OCI-LY3 (cell line): Measurements from ENCODE around the gene BANP.
"Not testable (repeated sequence)": the region's sequence is repeated elsewhere in the genome, so short reads cannot be mapped to it uniquely, and the experiment has no call there.

Experiments
- H2AFZ ChIP-seq: fragments of 200-600, 300-600 bp; shearing (Covaris generic); 2 replicates; pipeline ENCODE4 v1.6.0; 2014; ENCODE audit warnings: antibody characterized with exemption, low read depth, low read length
- H3K27ac ChIP-seq: fragments of 200-600, 300-600 bp; sonication (generic); 2 replicates; pipeline ENCODE4 v1.5.1; 2014; ENCODE audit warnings: mild to moderate bottlenecking, low read length, moderate library complexity, mixed read lengths
- H3K27me3 ChIP-seq: fragments of 200-600, 300-600 bp; sonication (generic); 2 replicates; pipeline ENCODE4 v1.6.1; 2014; ENCODE audit warnings: low read depth, low read length, mixed read lengths
- H3K36me3 ChIP-seq: fragments of 200-600, 300-600 bp; sonication (generic); replicated peaks from 2 replicates; pipeline ENCODE3; 2014; ENCODE audit warnings: low read depth, low read length, mixed read lengths
- H3K4me1 ChIP-seq: fragments of 300-600, 200-600 bp; sonication (generic); 2 replicates; pipeline ENCODE4 v1.6.1; 2014; ENCODE audit warnings: low read length, mixed read lengths
- H3K4me2 ChIP-seq: fragments of 200-600, 300-600 bp; sonication (generic); 2 replicates; pipeline ENCODE4 v1.6.1; 2014; ENCODE audit warnings: low read length, mixed read lengths
- H3K4me3 ChIP-seq: fragments of 300-600, 200-600 bp; sonication (generic); 2 replicates; pipeline ENCODE4 v1.5.1; 2014; ENCODE audit warnings: antibody characterized with exemption, mild to moderate bottlenecking, low read length, moderate library complexity
- H3K79me2 ChIP-seq: fragments of 300-600, 200-600 bp; shearing (Covaris generic); 2 replicates; pipeline ENCODE4 v1.6.1; 2014; ENCODE audit warnings: mild to moderate bottlenecking, low read length, mixed read lengths
- H3K9ac ChIP-seq: fragments of 300-600, 200-600 bp; shearing (Covaris generic); 2 replicates; pipeline ENCODE4 v1.6.0; 2014; ENCODE audit warnings: mild to moderate bottlenecking, low read length, moderate library complexity
- H3K9me3 ChIP-seq: fragments of 200-600, 300-600 bp; shearing (Covaris generic); 2 replicates; pipeline ENCODE4 v1.6.1; 2014; ENCODE audit warnings: low read length, mixed read lengths; ENCODE audit not compliant: insufficient read depth
- H4K20me1 ChIP-seq: fragments of 200-600, 300-600 bp; sonication (generic); 2 replicates; pipeline ENCODE4 v1.6.1; 2016; ENCODE audit warnings: low read length, mixed read lengths; ENCODE audit not compliant: insufficient read depth
- EZH2phosphoT487 ChIP-seq: fragments of 200-600 bp; shearing (Covaris generic); IDR thresholded peaks from 2 replicates; pipeline ENCODE4 v1.6.1; 2018; ENCODE audit warnings: antibody characterized with exemption, mixed run types, low read depth
- TF ChIP-seq, protein P1 (sequence below): fragments of 200-600, 300-600 bp; sonication (generic); IDR thresholded peaks from 2 replicates; pipeline ENCODE4 v1.5.1; 2014; ENCODE audit warnings: antibody characterized with exemption, low read length, low read depth

BANP gene

DNA sequence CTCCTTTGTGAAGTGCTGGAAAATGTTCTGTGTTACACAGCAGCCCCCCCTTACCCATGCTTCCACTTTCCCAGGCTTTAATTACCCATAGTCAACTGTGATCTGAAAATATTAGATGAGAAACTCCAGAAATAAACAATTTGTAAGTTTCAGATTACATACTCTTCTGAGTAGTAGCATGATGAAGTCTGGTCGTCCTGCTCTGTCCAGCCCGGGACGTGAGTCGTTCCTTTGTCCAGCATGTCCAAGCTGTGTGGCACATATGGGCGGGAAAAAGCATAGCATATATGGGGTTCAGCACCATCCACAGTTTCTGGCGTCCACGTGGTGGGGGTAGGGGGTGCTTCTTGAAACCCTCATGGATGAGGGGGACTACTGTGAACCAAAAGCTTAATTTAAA, 83.5 kb downstream of the BANP start:
- Histone ChIP-seq H3K9ac (no peak overlapping the region), H3K27me3 (no peaks in the 10 kb centered on the region), H4K20me1 (no peaks in the 10 kb centered on the region), H3K27ac (no peak overlapping the region), H3K4me3 (no peak overlapping the region), H3K9me3 (no peaks in the 10 kb centered on the region), H3K36me3 (no peaks in the 10 kb centered on the region), H3K79me2 (no peaks in the 10 kb centered on the region), H3K4me2 (no peak overlapping the region), H2AFZ (no peak overlapping the region), H3K4me1 (no peaks in the 10 kb centered on the region)
- TF ChIP-seq, protein P1, sequence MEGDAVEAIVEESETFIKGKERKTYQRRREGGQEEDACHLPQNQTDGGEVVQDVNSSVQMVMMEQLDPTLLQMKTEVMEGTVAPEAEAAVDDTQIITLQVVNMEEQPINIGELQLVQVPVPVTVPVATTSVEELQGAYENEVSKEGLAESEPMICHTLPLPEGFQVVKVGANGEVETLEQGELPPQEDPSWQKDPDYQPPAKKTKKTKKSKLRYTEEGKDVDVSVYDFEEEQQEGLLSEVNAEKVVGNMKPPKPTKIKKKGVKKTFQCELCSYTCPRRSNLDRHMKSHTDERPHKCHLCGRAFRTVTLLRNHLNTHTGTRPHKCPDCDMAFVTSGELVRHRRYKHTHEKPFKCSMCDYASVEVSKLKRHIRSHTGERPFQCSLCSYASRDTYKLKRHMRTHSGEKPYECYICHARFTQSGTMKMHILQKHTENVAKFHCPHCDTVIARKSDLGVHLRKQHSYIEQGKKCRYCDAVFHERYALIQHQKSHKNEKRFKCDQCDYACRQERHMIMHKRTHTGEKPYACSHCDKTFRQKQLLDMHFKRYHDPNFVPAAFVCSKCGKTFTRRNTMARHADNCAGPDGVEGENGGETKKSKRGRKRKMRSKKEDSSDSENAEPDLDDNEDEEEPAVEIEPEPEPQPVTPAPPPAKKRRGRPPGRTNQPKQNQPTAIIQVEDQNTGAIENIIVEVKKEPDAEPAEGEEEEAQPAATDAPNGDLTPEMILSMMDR: no peak
- TF ChIP-seq EZH2phosphoT487: no peak

DNA sequence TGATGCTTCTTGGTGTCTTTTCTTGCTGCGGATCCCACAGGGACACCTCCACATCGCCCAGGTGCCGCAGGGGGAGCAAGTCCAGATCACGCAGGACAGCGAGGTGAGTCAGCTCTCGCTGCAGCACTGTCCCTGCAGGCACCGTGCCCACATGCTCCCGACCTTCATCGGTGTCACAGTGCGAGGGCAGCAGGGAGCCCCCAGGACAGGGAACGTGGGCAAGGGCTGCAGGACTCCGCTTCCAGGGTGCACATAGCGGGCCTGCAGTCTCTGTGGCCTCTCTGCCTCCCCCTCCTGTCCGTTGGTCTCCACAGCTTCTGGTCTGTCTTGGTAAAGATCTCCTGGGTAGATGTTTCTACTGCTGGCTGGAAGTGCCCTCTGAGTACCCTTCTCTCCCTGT, 84.1 kb downstream of the BANP start:
- no peaks in the 10 kb centered on the region for H3K79me2 ChIP-seq
- H4K20me1 ChIP-seq: no peaks in the 10 kb centered on the region
- no peak overlapping the region for H3K27ac ChIP-seq
- no peak overlapping the region for H3K4me2 ChIP-seq
- H2AFZ ChIP-seq: no peak overlapping the region
- H3K36me3 ChIP-seq: no peaks in the 10 kb centered on the region
- H3K27me3 ChIP-seq: no peaks in the 10 kb centered on the region
- TF ChIP-seq EZH2phosphoT487: no peak
- TF ChIP-seq, protein P1: no peak
- no peaks in the 10 kb centered on the region for H3K9me3 ChIP-seq
- no peak overlapping the region for H3K9ac ChIP-seq
- H3K4me1 ChIP-seq: no peaks in the 10 kb centered on the region
- H3K4me3 ChIP-seq: no peak overlapping the region

DNA sequence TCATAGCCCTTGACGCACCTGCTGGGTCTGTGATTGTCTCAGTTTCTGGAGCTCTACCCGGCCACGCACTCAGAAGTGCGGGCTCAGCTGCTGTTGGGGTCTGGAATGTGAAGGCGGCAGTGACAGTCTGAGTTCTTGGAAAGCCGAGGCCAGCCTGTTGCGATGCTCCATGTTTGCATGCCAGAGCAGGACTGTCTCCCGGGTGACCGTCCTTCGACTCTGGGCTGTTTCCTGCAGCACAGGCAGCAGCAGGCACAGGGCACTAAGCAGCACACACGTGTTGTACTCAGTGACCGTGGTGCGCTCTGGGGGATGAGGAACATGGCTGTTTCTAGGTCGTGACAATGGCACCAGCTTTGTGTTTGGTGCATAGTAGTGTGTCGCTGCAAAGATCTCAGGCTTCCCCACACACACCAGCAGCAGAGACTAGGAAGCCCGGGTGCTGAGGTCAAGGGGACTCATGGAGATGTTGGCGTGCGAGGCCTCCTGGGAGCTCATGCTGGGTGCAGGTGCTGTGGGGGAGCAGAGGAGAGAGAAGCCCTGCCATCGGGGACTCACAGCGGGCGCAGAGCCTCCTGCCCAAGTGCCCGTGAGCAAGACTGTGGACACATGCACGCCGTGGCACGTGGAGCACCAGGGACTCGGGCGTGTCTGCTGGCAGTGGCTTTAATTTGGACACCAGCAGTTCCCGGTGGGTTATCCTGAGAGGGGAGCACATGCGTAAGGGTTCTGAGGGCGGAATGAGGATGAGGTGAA, 84.8 kb downstream of the BANP start:
- H3K9ac ChIP-seq, H3K4me2 ChIP-seq, H3K36me3 ChIP-seq: not testable (repeated sequence)

DNA sequence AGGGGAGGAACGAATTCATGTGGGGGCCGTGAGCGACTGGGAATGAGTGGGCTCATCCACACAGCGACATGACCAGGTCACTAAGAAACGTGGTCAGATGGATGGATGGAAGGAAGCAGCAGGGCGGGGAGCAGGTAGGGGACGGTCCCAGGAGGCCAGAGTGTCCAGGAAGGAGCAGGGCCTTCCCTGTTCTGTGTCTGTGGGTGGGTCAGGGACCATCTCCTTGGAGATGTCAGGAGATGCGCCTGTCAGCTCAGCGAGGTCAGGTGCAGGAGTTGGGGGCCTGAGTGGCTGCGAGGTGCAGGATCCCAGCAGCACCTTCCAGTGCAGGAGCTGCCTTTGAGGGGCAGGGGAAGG, 85.4 kb downstream of the BANP start:
- H3K79me2 ChIP-seq, H3K4me2 ChIP-seq, H4K20me1 ChIP-seq, H3K9ac ChIP-seq, H3K9me3 ChIP-seq, H3K27ac ChIP-seq, H3K36me3 ChIP-seq, H2AFZ ChIP-seq, H3K4me3 ChIP-seq, H3K27me3 ChIP-seq, H3K4me1 ChIP-seq: not testable (repeated sequence)

More for the DNA sequence above, 84.8 kb downstream of the BANP start:
- not testable (repeated sequence) for H3K27ac ChIP-seq, H3K9me3 ChIP-seq, H3K4me3 ChIP-seq, H3K79me2 ChIP-seq, H4K20me1 ChIP-seq, H3K27me3 ChIP-seq, H2AFZ ChIP-seq, H3K4me1 ChIP-seq

DNA sequence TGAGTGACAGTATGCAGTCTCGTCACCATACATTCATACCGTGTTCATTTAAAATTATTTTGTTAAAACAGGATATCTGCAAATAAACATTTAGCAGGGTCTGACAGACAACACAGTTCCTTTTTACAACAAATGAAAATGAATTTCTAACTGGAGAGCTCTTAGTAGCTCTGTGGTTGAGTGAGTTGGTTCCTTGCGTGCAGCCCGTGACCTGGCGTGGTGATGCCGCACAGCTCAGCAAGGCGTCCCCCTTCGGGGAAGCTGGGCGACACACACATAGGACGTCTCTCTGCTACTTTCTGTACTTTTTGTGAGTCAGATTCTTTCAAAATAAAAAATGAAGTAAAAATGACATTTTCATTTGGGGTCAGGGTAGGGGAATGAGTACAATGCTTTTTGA, 86.1 kb downstream of the BANP start:
- H3K4me3 ChIP-seq, H3K27ac ChIP-seq, H2AFZ ChIP-seq, H3K4me2 ChIP-seq, H3K27me3 ChIP-seq, H3K4me1 ChIP-seq, H3K79me2 ChIP-seq, H3K36me3 ChIP-seq, H3K9me3 ChIP-seq, H4K20me1 ChIP-seq, H3K9ac ChIP-seq: not testable (repeated sequence)

DNA sequence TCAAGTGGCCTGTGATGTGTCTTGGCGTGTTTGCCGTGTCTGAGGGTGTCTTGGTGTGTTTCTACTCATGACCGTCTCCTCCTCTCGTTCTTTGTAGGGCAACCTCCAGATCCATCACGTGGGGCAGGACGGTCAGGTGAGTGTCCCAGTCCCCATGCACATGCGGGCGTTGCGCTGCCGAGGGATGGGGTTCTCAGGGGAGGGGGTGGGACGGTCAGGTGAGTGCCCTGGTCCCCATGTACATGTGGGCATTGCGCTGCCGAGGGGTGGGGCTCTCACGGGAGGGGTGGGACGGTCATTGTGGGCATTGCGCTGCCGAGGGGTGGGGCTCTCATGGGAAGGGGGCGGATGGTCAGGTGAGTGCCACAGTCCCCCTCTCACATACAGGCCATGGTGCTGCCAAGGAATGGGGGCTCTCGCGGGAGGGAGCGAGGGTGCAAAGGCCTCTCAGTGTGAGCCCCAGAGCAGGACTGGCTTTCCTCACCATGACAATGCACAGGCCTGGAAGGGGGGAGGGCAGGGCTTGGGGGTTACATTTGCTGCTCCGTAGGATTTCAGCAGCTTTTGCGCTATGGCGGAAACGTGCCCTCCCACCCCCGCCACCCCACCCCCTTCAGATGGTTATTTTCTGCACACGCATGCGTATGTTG, 86.8 kb downstream of the BANP start:
- H3K4me2 ChIP-seq, H3K79me2 ChIP-seq, H3K27me3 ChIP-seq, H3K4me1 ChIP-seq, H3K4me3 ChIP-seq, H3K9ac ChIP-seq, H3K9me3 ChIP-seq, H3K27ac ChIP-seq, H3K36me3 ChIP-seq, H4K20me1 ChIP-seq, H2AFZ ChIP-seq: not testable (repeated sequence)

DNA sequence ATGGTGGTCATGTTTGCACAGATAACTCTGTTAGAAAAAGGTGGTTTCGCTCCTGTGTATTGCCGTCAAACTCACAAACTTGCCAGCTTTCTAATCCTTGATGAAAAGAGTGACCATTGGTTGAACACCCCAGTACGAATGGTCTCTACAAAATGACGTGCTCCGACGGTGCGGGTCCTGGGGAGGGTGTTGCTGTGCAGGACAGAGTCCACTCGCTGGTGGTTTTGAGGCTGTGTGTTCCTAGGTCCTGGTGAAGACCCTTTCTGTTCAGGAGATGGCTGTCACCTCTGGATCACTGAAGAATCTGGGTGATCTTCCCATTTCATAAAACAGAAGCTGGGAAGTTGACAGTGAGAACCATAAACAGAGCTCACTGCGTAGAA, 87.3 kb downstream of the BANP start:
- H3K9me3 ChIP-seq, H3K4me1 ChIP-seq, H3K27ac ChIP-seq, H3K9ac ChIP-seq, H4K20me1 ChIP-seq, H3K27me3 ChIP-seq, H2AFZ ChIP-seq, H3K4me3 ChIP-seq, H3K4me2 ChIP-seq, H3K36me3 ChIP-seq, H3K79me2 ChIP-seq: not testable (repeated sequence)
